ENCODE measurements around the gene PTPRF.

Gene PTPRF

DNA sequence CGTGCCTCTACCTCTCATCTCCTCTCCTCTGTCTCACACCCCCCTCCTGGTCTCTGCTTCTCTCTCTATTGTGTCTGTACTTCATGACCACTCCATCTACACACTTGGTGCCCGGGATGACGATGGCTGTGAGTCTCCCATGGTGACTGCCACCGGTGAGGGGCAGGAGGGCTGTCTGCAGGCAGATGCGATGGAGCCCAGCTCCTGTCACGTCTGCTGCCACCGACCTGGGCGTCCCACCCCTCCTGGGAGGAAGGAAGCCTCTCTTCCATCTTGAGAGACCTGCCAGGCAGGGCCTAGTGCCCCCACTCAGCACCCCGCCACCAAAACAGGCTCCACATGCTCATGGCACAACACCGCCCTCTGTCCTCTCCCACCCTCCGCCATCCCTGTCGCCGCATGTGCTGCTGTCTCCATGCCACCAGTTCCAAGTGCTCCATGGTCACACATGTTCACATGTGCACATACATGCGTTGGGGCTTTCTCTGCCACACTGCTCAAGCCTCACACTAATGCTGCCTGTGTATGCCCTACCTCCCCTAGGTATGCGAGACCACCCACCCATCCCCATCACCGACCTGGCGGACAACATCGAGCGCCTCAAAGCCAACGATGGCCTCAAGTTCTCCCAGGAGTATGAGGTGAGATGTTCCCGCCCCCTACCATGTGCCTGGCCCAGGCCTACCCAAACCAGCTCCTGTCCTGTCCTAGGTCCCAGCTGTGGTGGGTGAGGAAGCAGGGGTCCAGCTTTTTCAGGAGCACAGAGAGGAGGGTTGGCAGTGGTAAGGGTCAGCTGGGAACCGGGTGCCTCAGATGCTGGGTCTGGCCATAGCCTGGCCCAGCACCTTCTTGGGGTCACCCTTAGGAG, 82.6 kb downstream of the PTPRF start:
- no peak for DNase-seq (ENCODE audit: low read depth)
- H3K4me3 ChIP-seq (ENCODE audit: low read length) = no peak overlapping the region
- TF ChIP-seq, protein P1, sequence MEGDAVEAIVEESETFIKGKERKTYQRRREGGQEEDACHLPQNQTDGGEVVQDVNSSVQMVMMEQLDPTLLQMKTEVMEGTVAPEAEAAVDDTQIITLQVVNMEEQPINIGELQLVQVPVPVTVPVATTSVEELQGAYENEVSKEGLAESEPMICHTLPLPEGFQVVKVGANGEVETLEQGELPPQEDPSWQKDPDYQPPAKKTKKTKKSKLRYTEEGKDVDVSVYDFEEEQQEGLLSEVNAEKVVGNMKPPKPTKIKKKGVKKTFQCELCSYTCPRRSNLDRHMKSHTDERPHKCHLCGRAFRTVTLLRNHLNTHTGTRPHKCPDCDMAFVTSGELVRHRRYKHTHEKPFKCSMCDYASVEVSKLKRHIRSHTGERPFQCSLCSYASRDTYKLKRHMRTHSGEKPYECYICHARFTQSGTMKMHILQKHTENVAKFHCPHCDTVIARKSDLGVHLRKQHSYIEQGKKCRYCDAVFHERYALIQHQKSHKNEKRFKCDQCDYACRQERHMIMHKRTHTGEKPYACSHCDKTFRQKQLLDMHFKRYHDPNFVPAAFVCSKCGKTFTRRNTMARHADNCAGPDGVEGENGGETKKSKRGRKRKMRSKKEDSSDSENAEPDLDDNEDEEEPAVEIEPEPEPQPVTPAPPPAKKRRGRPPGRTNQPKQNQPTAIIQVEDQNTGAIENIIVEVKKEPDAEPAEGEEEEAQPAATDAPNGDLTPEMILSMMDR (conservative IDR thresholded peaks at IDR 0.05; ENCODE audit: low read length) = no peak

DNA sequence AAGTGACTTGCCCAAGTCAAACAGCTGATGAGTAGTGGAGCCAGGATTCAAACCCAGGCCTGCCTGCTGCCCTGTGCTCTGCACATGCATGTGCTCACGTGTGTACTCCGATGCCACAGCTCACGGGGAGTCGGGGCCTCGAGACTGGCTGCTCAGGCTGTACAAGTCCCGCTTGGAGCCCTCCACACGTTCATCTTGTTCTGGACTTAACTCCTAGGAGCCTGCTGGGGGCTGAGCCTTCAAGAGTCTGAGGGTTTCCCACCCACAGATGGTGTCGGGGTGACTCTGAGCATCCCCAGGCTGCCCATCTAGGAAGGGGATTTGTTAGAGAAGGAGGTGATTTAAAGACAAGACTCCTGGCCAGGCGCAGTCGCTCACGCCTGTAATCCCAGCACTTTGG, 83.5 kb downstream of the PTPRF start:
- H3K4me3 ChIP-seq (ENCODE audit: low read length) = no peak overlapping the region
- TF ChIP-seq, protein P1 (conservative IDR thresholded peaks at IDR 0.05; ENCODE audit: low read length) = no peak
- DNase-seq (ENCODE audit: low read depth) = no peak

DNA sequence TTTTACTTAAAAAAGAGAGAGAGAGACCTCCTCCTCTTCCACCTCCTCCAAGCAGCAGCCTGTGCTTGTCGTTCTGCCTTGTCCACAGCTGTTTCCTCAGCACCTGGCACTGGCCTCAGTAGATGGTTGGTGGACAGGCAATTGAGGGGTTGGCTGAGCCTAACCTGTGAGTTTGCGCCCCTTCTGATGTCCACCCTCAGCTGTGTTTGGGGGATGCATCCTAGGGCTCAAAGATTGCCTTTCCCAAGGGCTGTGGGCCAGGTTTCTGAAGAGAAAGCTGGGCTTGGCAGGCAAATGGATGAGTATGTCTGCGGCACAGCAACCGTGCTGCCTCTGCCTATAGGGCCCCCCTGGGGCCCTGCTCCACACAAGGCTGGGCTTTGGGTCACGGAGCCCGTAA, 84.2 kb downstream of the PTPRF start:
- no peak for DNase-seq (ENCODE audit: low read depth)
- H3K4me3 ChIP-seq (ENCODE audit: low read length) = no peak overlapping the region
- TF ChIP-seq, protein P1 (conservative IDR thresholded peaks at IDR 0.05; ENCODE audit: low read length) = no peak

DNA sequence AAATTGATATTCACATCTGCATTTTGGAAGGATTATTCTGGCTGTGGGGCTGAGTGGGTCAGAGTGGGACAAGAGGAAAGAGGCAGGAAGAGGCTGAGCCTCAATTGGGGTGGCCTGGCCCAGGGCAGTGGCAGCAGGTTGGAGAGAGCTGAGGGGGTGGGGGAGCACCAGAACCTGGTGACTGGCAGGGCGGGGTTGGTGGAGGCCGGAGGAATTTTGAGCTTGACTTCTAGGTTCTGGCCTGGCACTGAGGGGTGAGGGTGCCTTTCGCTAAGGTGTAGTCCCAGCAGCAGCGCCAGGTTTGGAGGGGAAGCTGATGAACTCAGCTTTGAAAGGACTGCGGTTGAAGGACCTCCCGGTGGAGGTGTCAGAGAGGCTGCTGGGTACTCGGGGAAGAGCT, 85.7 kb downstream of the PTPRF start:
- no peak overlapping the region for H3K4me3 ChIP-seq (ENCODE audit: low read length)
- TF ChIP-seq, protein P1 (conservative IDR thresholded peaks at IDR 0.05; ENCODE audit: low read length) = no peak
- no peak for DNase-seq (ENCODE audit: low read depth)

DNA sequence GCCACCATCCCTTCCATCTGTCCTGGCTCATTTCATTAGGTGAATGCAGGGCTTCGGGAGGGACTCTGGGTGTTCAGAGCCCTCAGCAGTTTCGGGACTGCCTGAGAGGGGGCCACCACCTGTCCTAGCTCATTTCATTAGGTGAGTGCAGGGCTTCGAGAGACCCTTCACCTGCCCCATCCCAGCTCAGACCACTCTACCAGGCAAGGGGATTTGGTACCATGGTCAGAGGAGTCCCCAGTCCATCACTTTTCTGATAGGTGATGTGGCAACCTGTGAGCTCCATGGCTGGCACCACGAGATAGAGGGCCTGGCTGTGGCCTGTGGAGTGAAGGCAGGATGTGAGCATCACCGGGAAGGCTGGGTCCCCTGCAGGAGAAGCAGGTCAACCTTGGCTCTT, 86.3 kb downstream of the PTPRF start:
- DNase-seq (ENCODE audit: low read depth) = no peak
- TF ChIP-seq, protein P1 (conservative IDR thresholded peaks at IDR 0.05; ENCODE audit: low read length) = no peak
- no peak overlapping the region for H3K4me3 ChIP-seq (ENCODE audit: low read length)

GRCh38 chr1:43617668-43618067, 87.0 kb downstream of the PTPRF start:
- H3K4me3 ChIP-seq (ENCODE audit: low read length) = no peak overlapping the region
- TF ChIP-seq, protein P1 (conservative IDR thresholded peaks at IDR 0.05; ENCODE audit: low read length) = no peak
- DNase-seq (ENCODE audit: low read depth) = no peak

All from AG10803 (cell line).